ENCODE data around the gene ARL13A.
"Not testable (repeated sequence)": the region's sequence is repeated elsewhere in the genome, so short reads cannot be mapped to it uniquely, and the experiment has no call there.

Gene ARL13A

GRCh38 chrX:100962811-100963210 is 6.7 kb upstream of the ARL13A start:
- Histone ChIP-seq H3K27me3 (ENCODE audit: control insufficient read depth in 1 of 2, insufficient read depth in 2 of 2, low read length in 2 of 2) (no peaks in the 10 kb centered on the region), H3K9ac (ENCODE audit: low read length) (no peak overlapping the region), H3K27ac (ENCODE audit: low read depth, low read length) (no peak overlapping the region), H3K36me3 (ENCODE audit: insufficient read depth, low read length) (no peaks in the 10 kb centered on the region), H3K4me3 (ENCODE audit: low read depth in 1 of 2, low read length in 2 of 2) (no peak overlapping the region), H3K9me3 (ENCODE audit: low read length) (no peaks in the 10 kb centered on the region), H3K4me1 (ENCODE audit: insufficient read depth, low read length) (no peaks in the 10 kb centered on the region)

GRCh38 chrX:100964362-100964761 is 5.1 kb upstream of the ARL13A start:
- Histone ChIP-seq H3K27me3 (ENCODE audit: control insufficient read depth in 1 of 2, insufficient read depth in 2 of 2, low read length in 2 of 2) (no peaks in the 10 kb centered on the region), H3K9me3 (ENCODE audit: low read length) (no peaks in the 10 kb centered on the region), H3K4me1 (ENCODE audit: insufficient read depth, low read length) (no peaks in the 10 kb centered on the region), H3K27ac (ENCODE audit: low read depth, low read length) (no peak overlapping the region), H3K9ac (ENCODE audit: low read length) (no peak overlapping the region), H3K4me3 (ENCODE audit: low read depth in 1 of 2, low read length in 2 of 2) (no peak overlapping the region), H3K36me3 (ENCODE audit: insufficient read depth, low read length) (no peaks in the 10 kb centered on the region)

GRCh38 chrX:100969936-100970335 is 428 bp downstream of the ARL13A start:
- Histone ChIP-seq H3K27me3 (ENCODE audit: control insufficient read depth in 1 of 2, insufficient read depth in 2 of 2, low read length in 2 of 2) (no peaks in the 10 kb centered on the region), H3K4me3 (ENCODE audit: low read depth in 1 of 2, low read length in 2 of 2) (no peak overlapping the region), H3K9ac (ENCODE audit: low read length) (no peak overlapping the region), H3K27ac (ENCODE audit: low read depth, low read length) (no peak overlapping the region), H3K4me1 (ENCODE audit: insufficient read depth, low read length) (no peaks in the 10 kb centered on the region), H3K36me3 (ENCODE audit: insufficient read depth, low read length) (no peaks in the 10 kb centered on the region), H3K9me3 (ENCODE audit: low read length) (no peaks in the 10 kb centered on the region)

- H3K27ac ChIP-seq (ENCODE audit: low read depth, low read length) = no peak overlapping the region
- H3K4me3 ChIP-seq (ENCODE audit: low read depth in 1 of 2, low read length in 2 of 2) = no peak overlapping the region
- no peaks in the 10 kb centered on the region for H3K4me1 ChIP-seq (ENCODE audit: insufficient read depth, low read length)
- no peaks in the 10 kb centered on the region for H3K36me3 ChIP-seq (ENCODE audit: insufficient read depth, low read length)
- H3K27me3 ChIP-seq (ENCODE audit: control insufficient read depth in 1 of 2, insufficient read depth in 2 of 2, low read length in 2 of 2) = no peaks in the 10 kb centered on the region
- no peak overlapping the region for H3K9ac ChIP-seq (ENCODE audit: low read length)
- H3K9me3 ChIP-seq (ENCODE audit: low read length) = no peaks in the 10 kb centered on the region
Observed at GRCh38 chrX:100973411-100973810, 3.9 kb downstream of the ARL13A start.

GRCh38 chrX:100975212-100975611 is 5.7 kb downstream of the ARL13A start:
- no peaks in the 10 kb centered on the region for H3K4me1 ChIP-seq (ENCODE audit: insufficient read depth, low read length)
- no peak overlapping the region for H3K9ac ChIP-seq (ENCODE audit: low read length)
- no peak overlapping the region for H3K4me3 ChIP-seq (ENCODE audit: low read depth in 1 of 2, low read length in 2 of 2)
- no peak overlapping the region for H3K27ac ChIP-seq (ENCODE audit: low read depth, low read length)
- no peaks in the 10 kb centered on the region for H3K36me3 ChIP-seq (ENCODE audit: insufficient read depth, low read length)
- no peaks in the 10 kb centered on the region for H3K9me3 ChIP-seq (ENCODE audit: low read length)
- no peaks in the 10 kb centered on the region for H3K27me3 ChIP-seq (ENCODE audit: control insufficient read depth in 1 of 2, insufficient read depth in 2 of 2, low read length in 2 of 2)

- H3K4me3 ChIP-seq (ENCODE audit: low read depth in 1 of 2, low read length in 2 of 2) = no peak overlapping the region
- no peaks in the 10 kb centered on the region for H3K36me3 ChIP-seq (ENCODE audit: insufficient read depth, low read length)
- H3K27ac ChIP-seq (ENCODE audit: low read depth, low read length) = no peak overlapping the region
- H3K9ac ChIP-seq (ENCODE audit: low read length) = no peak overlapping the region
- no peaks in the 10 kb centered on the region for H3K27me3 ChIP-seq (ENCODE audit: control insufficient read depth in 1 of 2, insufficient read depth in 2 of 2, low read length in 2 of 2)
- no peaks in the 10 kb centered on the region for H3K4me1 ChIP-seq (ENCODE audit: insufficient read depth, low read length)
- no peaks in the 10 kb centered on the region for H3K9me3 ChIP-seq (ENCODE audit: low read length)
Observed at GRCh38 chrX:100976211-100976610, 6.7 kb downstream of the ARL13A start.

- no peak overlapping the region for H3K27ac ChIP-seq (ENCODE audit: low read depth, low read length)
- no peaks in the 10 kb centered on the region for H3K4me1 ChIP-seq (ENCODE audit: insufficient read depth, low read length)
Observed at GRCh38 chrX:100979881-100980607, 10.5 kb downstream of the ARL13A start.

GRCh38 chrX:100980608-100981497 is 11.3 kb downstream of the ARL13A start:
- no peak overlapping the region for H3K9ac ChIP-seq (ENCODE audit: low read length)
- no peak overlapping the region for H3K4me3 ChIP-seq (ENCODE audit: low read depth in 1 of 2, low read length in 2 of 2)
- no peaks in the 10 kb centered on the region for H3K27me3 ChIP-seq (ENCODE audit: control insufficient read depth in 1 of 2, insufficient read depth in 2 of 2, low read length in 2 of 2)
- no peaks in the 10 kb centered on the region for H3K9me3 ChIP-seq (ENCODE audit: low read length)
- no peaks in the 10 kb centered on the region for H3K36me3 ChIP-seq (ENCODE audit: insufficient read depth, low read length)
- no peaks in the 10 kb centered on the region for H3K4me1 ChIP-seq (ENCODE audit: insufficient read depth, low read length)
- no peak overlapping the region for H3K27ac ChIP-seq (ENCODE audit: low read depth, low read length)

More at GRCh38 chrX:100979881-100980607, 10.5 kb downstream of the ARL13A start:
- H3K9me3 ChIP-seq (ENCODE audit: low read length) = no peaks in the 10 kb centered on the region
- no peak overlapping the region for H3K9ac ChIP-seq (ENCODE audit: low read length)
- H3K4me3 ChIP-seq (ENCODE audit: low read depth in 1 of 2, low read length in 2 of 2) = no peak overlapping the region
- no peaks in the 10 kb centered on the region for H3K27me3 ChIP-seq (ENCODE audit: control insufficient read depth in 1 of 2, insufficient read depth in 2 of 2, low read length in 2 of 2)
- no peaks in the 10 kb centered on the region for H3K36me3 ChIP-seq (ENCODE audit: insufficient read depth, low read length)

GRCh38 chrX:100981498-100981845 is 12.0 kb downstream of the ARL13A start:
- H3K9ac ChIP-seq (ENCODE audit: low read length); H3K27me3 ChIP-seq (ENCODE audit: control insufficient read depth in 1 of 2, insufficient read depth in 2 of 2, low read length in 2 of 2): not testable (repeated sequence)

GRCh38 chrX:100984818-100985217 is 15.3 kb downstream of the ARL13A start:
- no peaks in the 10 kb centered on the region for H3K27me3 ChIP-seq (ENCODE audit: control insufficient read depth in 1 of 2, insufficient read depth in 2 of 2, low read length in 2 of 2)
- no peaks in the 10 kb centered on the region for H3K4me1 ChIP-seq (ENCODE audit: insufficient read depth, low read length)
- no peak overlapping the region for H3K9ac ChIP-seq (ENCODE audit: low read length)
- no peaks in the 10 kb centered on the region for H3K36me3 ChIP-seq (ENCODE audit: insufficient read depth, low read length)
- no peak overlapping the region for H3K4me3 ChIP-seq (ENCODE audit: low read depth in 1 of 2, low read length in 2 of 2)
- H3K27ac ChIP-seq (ENCODE audit: low read depth, low read length) = no peak overlapping the region
- no peaks in the 10 kb centered on the region for H3K9me3 ChIP-seq (ENCODE audit: low read length)

More at GRCh38 chrX:100981498-100981845, 12.0 kb downstream of the ARL13A start:
- not testable (repeated sequence) for H3K27ac ChIP-seq (ENCODE audit: low read depth, low read length); H3K4me3 ChIP-seq (ENCODE audit: low read depth in 1 of 2, low read length in 2 of 2); H3K36me3 ChIP-seq (ENCODE audit: insufficient read depth, low read length); H3K4me1 ChIP-seq (ENCODE audit: insufficient read depth, low read length); H3K9me3 ChIP-seq (ENCODE audit: low read length)

GRCh38 chrX:100990139-100990538 is 20.6 kb downstream of the ARL13A start:
- no peaks in the 10 kb centered on the region for H3K27me3 ChIP-seq (ENCODE audit: control insufficient read depth in 1 of 2, insufficient read depth in 2 of 2, low read length in 2 of 2)
- no peaks in the 10 kb centered on the region for H3K36me3 ChIP-seq (ENCODE audit: insufficient read depth, low read length)
- H3K9me3 ChIP-seq (ENCODE audit: low read length) = no peaks in the 10 kb centered on the region
- no peak overlapping the region for H3K9ac ChIP-seq (ENCODE audit: low read length)
- no peak overlapping the region for H3K27ac ChIP-seq (ENCODE audit: low read depth, low read length)
- H3K4me3 ChIP-seq (ENCODE audit: low read depth in 1 of 2, low read length in 2 of 2) = no peak overlapping the region
- no peaks in the 10 kb centered on the region for H3K4me1 ChIP-seq (ENCODE audit: insufficient read depth, low read length)

Data from muscle layer of colon (tissue), 2 donors.